HUES6 (cell line): ENCODE results near the gene KRTAP10-7.
A peak's percentile ranks its signal among the peaks of the same experiment; 100 is the strongest.
"Not testable (repeated sequence)": the region's sequence is repeated elsewhere in the genome, so short reads cannot be mapped to it uniquely, and the experiment has no call there.

Experiments
- H3K27ac ChIP-seq: 2 replicates; pipeline ENCODE4 v1.7.0; 2013; ENCODE audit warnings: low read depth, mild to moderate bottlenecking, low read length, inconsistent platforms
- H3K27me3 ChIP-seq: 2 replicates; pipeline ENCODE4 v1.6.1; 2013; ENCODE audit warnings: low read length; ENCODE audit not compliant: control insufficient read depth, insufficient read depth
- H3K36me3 ChIP-seq: 2 replicates; pipeline ENCODE4 v1.6.1; 2013; ENCODE audit warnings: low read length; ENCODE audit not compliant: control insufficient read depth, insufficient read depth
- H3K4me1 ChIP-seq: 2 replicates; pipeline ENCODE4 v1.6.1; 2013; ENCODE audit warnings: low read length; ENCODE audit not compliant: control insufficient read depth, insufficient read depth
- H3K4me3 ChIP-seq: 2 replicates; pipeline ENCODE4 v1.5.1; 2013; ENCODE audit warnings: low read depth, low read length
- H3K9ac ChIP-seq: one replicate; pipeline ENCODE4 v1.6.1; 2013; ENCODE audit warnings: mild to moderate bottlenecking, low read length
- H3K9me3 ChIP-seq: 2 replicates; pipeline ENCODE4 v1.6.1; 2013; ENCODE audit warnings: low read depth, low read length; ENCODE audit not compliant: control insufficient read depth, insufficient read depth

Gene KRTAP10-7

DNA sequence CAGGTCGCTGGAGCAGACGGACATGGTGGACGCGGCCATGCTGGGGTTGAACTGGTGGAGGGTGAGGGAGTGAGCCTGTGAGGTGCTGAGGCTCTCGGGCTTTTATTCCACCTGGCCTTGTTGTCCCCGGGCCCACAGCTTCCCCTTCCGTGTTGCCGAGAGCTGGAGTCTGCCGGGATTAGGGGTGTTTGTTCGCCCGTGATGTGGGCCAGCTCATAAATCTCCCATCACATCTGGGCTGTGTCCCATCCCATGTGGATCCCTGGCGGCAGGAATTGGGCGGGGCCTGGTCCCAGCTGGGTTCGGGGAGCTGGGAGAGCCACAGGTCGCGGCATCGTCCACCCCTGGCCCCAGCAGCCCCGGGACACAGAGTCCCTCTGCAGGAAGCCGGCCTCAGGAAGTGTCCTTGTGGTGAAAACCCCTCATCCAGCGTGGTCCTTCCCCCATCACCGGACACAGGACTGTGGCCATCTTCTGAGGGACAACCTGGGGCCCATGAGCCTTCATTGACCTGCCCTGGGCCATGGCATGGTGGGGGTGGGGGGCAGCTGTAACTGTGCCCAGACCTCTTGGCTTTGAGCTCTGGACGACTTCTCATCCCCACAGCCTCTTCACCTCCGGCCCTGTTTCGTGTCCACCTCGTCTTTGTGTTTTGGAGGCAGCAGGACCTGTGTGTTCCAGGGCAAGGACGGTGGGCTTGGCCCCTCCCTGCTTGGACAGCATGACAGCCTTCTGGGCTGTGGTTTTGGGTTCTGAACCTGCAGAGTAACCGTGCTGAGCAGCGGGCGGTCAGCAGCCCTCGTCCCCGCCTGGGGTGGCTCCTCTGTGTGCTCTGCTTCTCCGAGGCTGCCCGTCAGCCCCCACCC, 7.7 kb upstream of the KRTAP10-7 start, which contains the start of gene KRTAP10-6:
Gene KRTAP10-6 (minus strand): TSS at position 60 of the 866 bp plus-strand sequence. CDS start 21 bp downstream, at position 39.
- Histone ChIP-seq H3K4me3 (no peak within 1 kb of the TSS), H3K9ac (no peak within 1 kb of the TSS), H3K9me3 (no peaks in the 10 kb centered on the region), H3K36me3 (no peaks in the 10 kb centered on the region), H3K27me3 (no peaks in the 10 kb centered on the region), H3K4me1 (peaks cover 28% of the 10 kb centered on the region), H3K27ac (no peak within 1 kb of the TSS)

- peak overlapping the region; percentile 12 for H3K9ac ChIP-seq
- no peaks in the 10 kb centered on the region for H3K27me3 ChIP-seq
- H3K36me3 ChIP-seq = no peaks in the 10 kb centered on the region
- no peak overlapping the region for H3K4me3 ChIP-seq
- H3K27ac ChIP-seq = no peak overlapping the region
- H3K4me1 ChIP-seq = peaks cover 37% of the 10 kb centered on the region
- H3K9me3 ChIP-seq = no peaks in the 10 kb centered on the region
These were observed 6.6 kb upstream of the KRTAP10-7 start for GRCh38 chr21:44593598-44594405.

DNA sequence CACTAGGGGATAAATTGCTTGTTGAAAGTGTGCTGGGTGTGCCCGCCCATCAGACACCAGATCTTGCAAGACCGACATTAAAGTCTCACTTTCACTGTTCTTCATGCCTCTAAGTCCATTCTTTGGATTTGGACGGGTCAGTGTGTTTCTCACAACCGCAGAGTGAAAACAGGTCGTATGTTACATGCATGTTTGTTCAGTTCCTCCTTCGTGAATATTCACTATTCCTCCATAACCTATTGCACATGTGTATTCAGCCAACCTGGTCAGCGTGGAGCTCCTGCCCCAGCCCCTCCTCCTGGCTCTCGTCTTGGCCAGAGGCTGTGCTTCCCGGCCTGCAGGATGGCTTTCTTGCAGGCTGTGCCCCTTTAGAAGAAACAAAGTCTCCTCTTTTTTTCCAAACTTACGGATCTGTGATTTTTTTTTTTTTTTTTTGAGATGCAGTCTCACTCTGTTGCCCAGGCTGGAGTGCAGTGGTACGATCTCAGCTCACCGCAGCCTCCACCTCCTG, 5.9 kb upstream of the KRTAP10-7 start:
- Histone ChIP-seq H3K27me3 (no peaks in the 10 kb centered on the region), H3K9me3 (no peaks in the 10 kb centered on the region), H3K36me3 (no peaks in the 10 kb centered on the region), H3K9ac (no peak overlapping the region), H3K27ac (no peak overlapping the region), H3K4me1 (peaks cover 40% of the 10 kb centered on the region), H3K4me3 (no peak overlapping the region)

GRCh38 chr21:44595524-44595923, 4.9 kb upstream of the KRTAP10-7 start:
- no peaks in the 10 kb centered on the region for H3K9me3 ChIP-seq
- peaks cover 42% of the 10 kb centered on the region for H3K4me1 ChIP-seq
- no peak overlapping the region for H3K9ac ChIP-seq
- H3K27ac ChIP-seq = no peak overlapping the region
- H3K4me3 ChIP-seq = no peak overlapping the region
- no peaks in the 10 kb centered on the region for H3K27me3 ChIP-seq
- H3K36me3 ChIP-seq = no peaks in the 10 kb centered on the region

- no peak overlapping the region for H3K27ac ChIP-seq
- no peaks in the 10 kb centered on the region for H3K9me3 ChIP-seq
- peaks cover 42% of the 10 kb centered on the region for H3K4me1 ChIP-seq
- H3K4me3 ChIP-seq = no peak overlapping the region
- no peak overlapping the region for H3K9ac ChIP-seq
- H3K27me3 ChIP-seq = no peaks in the 10 kb centered on the region
- no peaks in the 10 kb centered on the region for H3K36me3 ChIP-seq
These were observed 4.2 kb upstream of the KRTAP10-7 start for GRCh38 chr21:44596068-44596725.

GRCh38 chr21:44598061-44598460, 2.3 kb upstream of the KRTAP10-7 start:
- Histone ChIP-seq H3K9me3 (no peaks in the 10 kb centered on the region), H3K4me1 (peaks cover 35% of the 10 kb centered on the region), H3K27me3 (no peaks in the 10 kb centered on the region), H3K27ac (peak overlapping the region; percentile 71; the same call in 1 of the 2 replicates), H3K36me3 (no peaks in the 10 kb centered on the region), H3K9ac (peak overlapping the region; percentile 48), H3K4me3 (no peak overlapping the region)

GRCh38 chr21:44599264-44600029, 950 bp upstream of the KRTAP10-7 start:
- Histone ChIP-seq H3K27ac (0 out of 2 replicates have a peak overlapping the region, but pooled peaks have one; percentile 27), H3K9ac (no peak overlapping the region), H3K27me3 (no peaks in the 10 kb centered on the region), H3K36me3 (no peaks in the 10 kb centered on the region), H3K4me1 (peaks cover 21% of the 10 kb centered on the region), H3K9me3 (peaks cover under 1% of the 10 kb centered on the region; the same call in 1 of the 2 replicates), H3K4me3 (no peak overlapping the region)

- H3K4me1 ChIP-seq = peaks cover 19% of the 10 kb centered on the region
- not testable (repeated sequence) for H3K9ac ChIP-seq, H3K36me3 ChIP-seq, H3K9me3 ChIP-seq, H3K4me3 ChIP-seq, H3K27ac ChIP-seq, H3K27me3 ChIP-seq
These were observed 694 bp downstream of the KRTAP10-7 start for GRCh38 chr21:44601091-44601490.

DNA sequence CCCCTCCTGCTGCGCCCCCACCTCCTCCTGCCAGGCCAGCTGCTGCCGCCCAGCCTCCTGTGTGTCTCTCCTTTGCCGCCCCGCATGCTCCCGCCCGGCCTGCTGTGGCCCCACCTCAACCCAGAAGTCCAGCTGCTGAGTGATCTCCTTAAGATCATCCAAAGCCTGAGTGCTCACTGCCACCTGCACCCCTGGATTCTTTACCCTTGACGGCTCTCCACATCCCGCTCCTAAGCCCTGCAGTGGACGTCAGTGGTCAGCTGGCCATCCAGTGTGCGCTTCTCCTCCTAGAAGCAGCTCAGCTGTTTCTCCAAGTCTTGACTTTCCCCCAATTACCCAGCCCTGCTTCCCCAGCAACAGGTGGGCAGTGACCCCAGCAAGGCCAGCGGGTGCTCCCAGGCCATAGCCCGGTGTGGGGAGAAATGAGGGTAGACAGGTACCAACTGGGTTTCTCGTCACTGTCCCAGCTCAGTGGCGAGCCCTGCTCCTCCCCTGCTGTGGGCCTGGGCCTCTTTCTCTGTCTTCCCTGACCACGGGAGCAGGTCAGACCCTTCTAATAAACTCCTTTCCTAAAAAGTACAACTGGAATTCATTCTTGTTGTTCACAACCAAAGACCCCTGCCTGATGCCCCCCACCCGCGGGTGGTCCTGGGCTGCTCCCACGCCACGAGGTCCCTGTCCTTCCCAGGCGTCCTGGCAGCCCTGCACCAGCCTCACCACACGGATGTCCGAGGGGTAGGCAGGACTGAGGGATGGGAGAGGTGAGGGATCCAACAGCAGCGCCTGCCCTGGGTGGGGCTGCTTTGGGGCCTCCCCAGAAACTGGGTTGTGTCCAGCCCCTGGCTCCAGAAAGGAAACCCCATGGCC, 1.4 kb downstream of the KRTAP10-7 start:
- no peak overlapping the region for H3K4me3 ChIP-seq
- H3K9ac ChIP-seq = no peak overlapping the region
- no peaks in the 10 kb centered on the region for H3K36me3 ChIP-seq
- H3K4me1 ChIP-seq = peaks cover 19% of the 10 kb centered on the region
- H3K27ac ChIP-seq = no peak overlapping the region
- peaks cover 6% of the 10 kb centered on the region for H3K9me3 ChIP-seq
- H3K27me3 ChIP-seq = no peaks in the 10 kb centered on the region
